Activated B cell treated with CpG ODN at 0.5 μM for 24 hours (primary cell): ENCODE data around the gene FALEC. TPM values are rescaled to one million over a fixed set of nuclear protein-coding genes. Genes with fewer than 3 reads are reported as not detected.

Experiments
- ATAC-seq: fragments of 200-7000 bp; cut with Tn5 transposase; one replicate; pipeline ENCODE4 v1.10.0; 2021; ENCODE audit warnings: low read depth, mild to moderate bottlenecking, moderate library complexity
- CTCF ChIA-PET: fragments of 350-600 bp; sonication (Branson Sonifier 250); formaldehyde crosslinking; loops from one replicate; lab custom pipeline; 2021; ENCODE audit warnings: antibody characterized with exemption; lab: Charles Lee
- POLR2A ChIA-PET: fragments of 350-600 bp; sonication (Branson Sonifier 250); formaldehyde crosslinking; loops from one replicate; lab custom pipeline; 2021; ENCODE audit warnings: antibody characterized with exemption; lab: Charles Lee
- DNase-seq: peaks from one replicate; pipeline ENCODE4 v3.0.0; 2022
- H3K27ac Mint-ChIP-seq: one replicate; pipeline ENCODE4 v1.8.0; 2020; ENCODE audit warnings: mixed read lengths
- H3K27me3 Mint-ChIP-seq: one replicate; pipeline ENCODE4 v1.8.0; 2021; ENCODE audit warnings: mixed read lengths
- H3K36me3 Mint-ChIP-seq: one replicate; pipeline ENCODE4 v1.8.0; 2021; ENCODE audit warnings: low read depth, mixed read lengths
- H3K4me1 Mint-ChIP-seq: one replicate; pipeline ENCODE4 v1.8.0; 2021; ENCODE audit warnings: mixed read lengths
- H3K4me3 Mint-ChIP-seq: one replicate; pipeline ENCODE4 v1.8.0; 2020; ENCODE audit warnings: mild to moderate bottlenecking, mixed read lengths
- H3K9me3 Mint-ChIP-seq: one replicate; pipeline ENCODE4 v1.8.0; 2020; ENCODE audit warnings: mixed read lengths
- intact Hi-C: fragments of 100-400 bp; cut with micrococcal nuclease; formaldehyde crosslinking; loops from one replicate; pipeline ENCODE4 v1.15.1; 2024
- total RNA-seq: library from RNA; stranded (reverse); gene quantifications from 2 replicates; pipeline ENCODE4 v1.2.3, GENCODE V29; 2022
- TF ChIP-seq, protein P1 (sequence below): fragments of 200-600 bp; IDR thresholded peaks from one replicate; pipeline ENCODE4 v1.8.0; 2022; ENCODE audit warnings: antibody characterized with exemption, mild to moderate bottlenecking

The FALEC gene
- total RNA-seq, 1 donor from 2014 or later, result 1.1 TPM

DNA sequence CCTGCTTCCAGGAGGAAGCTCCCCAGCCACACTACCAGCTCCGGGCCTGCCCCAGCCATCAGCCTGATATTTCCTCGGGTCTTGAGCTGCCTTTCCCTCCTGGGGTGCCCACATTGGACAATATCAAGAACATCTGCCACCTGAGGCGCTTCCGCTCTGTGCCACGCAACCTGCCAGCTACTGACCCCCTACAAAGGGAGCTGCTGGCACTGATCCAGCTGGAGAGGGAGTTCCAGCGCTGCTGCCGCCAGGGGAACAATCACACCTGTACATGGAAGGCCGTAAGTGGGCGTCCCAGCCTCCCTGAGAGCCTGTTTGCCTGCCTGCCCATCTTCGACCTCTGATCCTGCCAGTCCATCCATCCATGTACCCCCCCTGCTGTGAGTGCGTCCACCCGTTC, 4.0 kb upstream of the FALEC start:
- ChIA-PET CTCF (no interaction called here), POLR2A (interaction anchor here (0.6 kb wide), 1 partner anchor 58 kb away, joined by 5 read pairs; no protein-coding TSS in a partner anchor)
- DNase-seq (no peak), ATAC-seq (no peak)
- intact Hi-C loops, result no loop called here
- H3K27me3 Mint-ChIP-seq, result no peaks in the 10 kb centered on the region
- peaks cover 11% of the 10 kb centered on the region for H3K36me3 Mint-ChIP-seq
- TF ChIP-seq, protein P1, sequence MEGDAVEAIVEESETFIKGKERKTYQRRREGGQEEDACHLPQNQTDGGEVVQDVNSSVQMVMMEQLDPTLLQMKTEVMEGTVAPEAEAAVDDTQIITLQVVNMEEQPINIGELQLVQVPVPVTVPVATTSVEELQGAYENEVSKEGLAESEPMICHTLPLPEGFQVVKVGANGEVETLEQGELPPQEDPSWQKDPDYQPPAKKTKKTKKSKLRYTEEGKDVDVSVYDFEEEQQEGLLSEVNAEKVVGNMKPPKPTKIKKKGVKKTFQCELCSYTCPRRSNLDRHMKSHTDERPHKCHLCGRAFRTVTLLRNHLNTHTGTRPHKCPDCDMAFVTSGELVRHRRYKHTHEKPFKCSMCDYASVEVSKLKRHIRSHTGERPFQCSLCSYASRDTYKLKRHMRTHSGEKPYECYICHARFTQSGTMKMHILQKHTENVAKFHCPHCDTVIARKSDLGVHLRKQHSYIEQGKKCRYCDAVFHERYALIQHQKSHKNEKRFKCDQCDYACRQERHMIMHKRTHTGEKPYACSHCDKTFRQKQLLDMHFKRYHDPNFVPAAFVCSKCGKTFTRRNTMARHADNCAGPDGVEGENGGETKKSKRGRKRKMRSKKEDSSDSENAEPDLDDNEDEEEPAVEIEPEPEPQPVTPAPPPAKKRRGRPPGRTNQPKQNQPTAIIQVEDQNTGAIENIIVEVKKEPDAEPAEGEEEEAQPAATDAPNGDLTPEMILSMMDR, result no peak
- H3K4me3 Mint-ChIP-seq, result no peak overlapping the region
- no peaks in the 10 kb centered on the region for H3K9me3 Mint-ChIP-seq
- no peak overlapping the region for H3K27ac Mint-ChIP-seq
- peaks cover 14% of the 10 kb centered on the region for H3K4me1 Mint-ChIP-seq

DNA sequence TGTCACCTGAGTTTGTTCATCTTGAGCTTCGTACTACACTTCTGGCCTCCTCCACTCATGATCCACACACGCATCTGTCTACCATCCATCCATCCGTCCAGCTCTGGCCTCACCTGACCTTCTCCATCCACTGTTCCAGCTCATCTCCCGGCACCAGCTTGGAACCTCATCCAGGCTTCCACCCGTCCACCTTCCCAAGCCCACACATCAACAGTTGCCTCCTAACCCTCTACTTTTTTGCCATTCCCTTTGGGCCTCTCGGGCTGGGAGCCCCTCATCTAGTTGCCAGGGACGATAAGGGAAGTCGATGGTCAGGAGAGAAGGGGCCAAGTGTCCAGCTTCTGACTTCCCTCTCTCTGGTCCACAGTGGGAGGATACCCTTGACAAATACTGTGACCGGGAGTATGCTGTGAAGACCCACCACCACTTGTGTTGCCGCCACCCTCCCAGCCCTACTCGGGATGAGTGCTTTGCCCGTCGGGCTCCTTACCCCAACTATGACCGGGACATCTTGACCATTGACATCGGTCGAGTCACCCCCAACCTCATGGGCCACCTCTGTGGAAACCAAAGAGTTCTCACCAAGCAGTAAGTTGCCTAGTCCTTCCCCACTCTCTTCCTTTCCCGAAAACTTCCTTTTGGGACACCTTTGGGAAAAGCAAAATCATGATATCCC, 3.4 kb upstream of the FALEC start:
- DNase-seq (no peak), ATAC-seq (no peak)
- no peak overlapping the region for H3K27ac Mint-ChIP-seq
- intact Hi-C loops, result no loop called here
- H3K36me3 Mint-ChIP-seq, result peaks cover 5% of the 10 kb centered on the region
- no peak overlapping the region for H3K4me3 Mint-ChIP-seq
- H3K27me3 Mint-ChIP-seq, result no peaks in the 10 kb centered on the region
- CTCF ChIA-PET, result no interaction called here
- no peaks in the 10 kb centered on the region for H3K9me3 Mint-ChIP-seq
- TF ChIP-seq, protein P1, result no peak
- POLR2A ChIA-PET, result interaction anchor here (0.6 kb wide), 1 partner anchor 346 kb away, joined by 3 read pairs; no protein-coding TSS in a partner anchor
- H3K4me1 Mint-ChIP-seq, result peaks cover 19% of the 10 kb centered on the region

DNA sequence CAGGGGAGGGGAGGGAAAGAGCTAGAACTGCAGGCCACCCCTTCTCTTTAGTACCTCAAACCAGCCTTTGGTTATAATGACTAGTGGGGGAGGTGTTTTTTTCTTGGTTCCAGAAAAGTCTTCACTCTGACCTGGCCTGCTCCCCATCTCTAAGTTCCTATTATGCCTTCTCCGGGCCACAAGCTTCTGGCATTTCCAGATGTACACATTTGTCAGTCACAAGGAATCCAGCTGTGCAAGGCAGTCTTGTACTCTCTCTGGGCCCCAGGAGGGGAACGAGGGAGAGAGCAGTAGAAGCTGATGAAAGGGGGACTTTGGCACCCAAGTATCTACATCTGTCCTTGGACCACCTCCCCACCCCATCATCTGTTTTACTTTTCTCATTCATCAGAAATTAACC, 2.7 kb upstream of the FALEC start:
- no peak for ATAC-seq
- no peak overlapping the region for H3K4me3 Mint-ChIP-seq
- peaks cover 27% of the 10 kb centered on the region for H3K4me1 Mint-ChIP-seq
- intact Hi-C loops, result no loop called here
- no peak for DNase-seq
- no peak overlapping the region for H3K27ac Mint-ChIP-seq
- ChIA-PET CTCF (no interaction called here), POLR2A (interaction anchor here (0.6 kb wide), 1 partner anchor 345 kb away, joined by 3 read pairs; no protein-coding TSS in a partner anchor)
- no peaks in the 10 kb centered on the region for H3K27me3 Mint-ChIP-seq
- peaks cover under 1% of the 10 kb centered on the region for H3K36me3 Mint-ChIP-seq
- no peaks in the 10 kb centered on the region for H3K9me3 Mint-ChIP-seq
- TF ChIP-seq, protein P1, result no peak

DNA sequence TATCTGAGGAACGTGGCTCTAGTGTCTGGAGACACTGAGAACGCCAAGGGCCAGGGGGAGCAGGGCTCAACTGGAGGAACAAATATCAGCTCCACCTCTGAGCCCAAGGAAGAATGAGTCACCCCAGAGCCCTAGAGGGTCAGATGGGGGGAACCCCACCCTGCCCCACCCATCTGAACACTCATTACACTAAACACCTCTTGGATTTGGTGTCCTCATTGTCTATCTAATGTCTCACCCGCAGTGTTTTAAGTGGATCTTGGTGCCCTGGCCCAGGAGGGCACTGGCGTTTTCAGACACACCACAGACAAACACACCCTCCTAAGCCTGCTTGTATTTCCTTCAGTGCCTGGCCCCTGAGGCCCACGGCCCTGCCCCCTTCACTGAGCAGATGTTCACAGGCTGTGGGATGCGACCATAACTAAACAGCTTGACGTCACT, 2.2 kb upstream of the FALEC start:
- no peak for DNase-seq
- no peak overlapping the region for H3K4me3 Mint-ChIP-seq
- ATAC-seq, result no peak
- POLR2A ChIA-PET, result interaction anchor here (0.7 kb wide), 1 partner anchor 23 kb away, joined by 10 read pairs; no protein-coding TSS in a partner anchor
- H3K27me3 Mint-ChIP-seq, result no peaks in the 10 kb centered on the region
- no peaks in the 10 kb centered on the region for H3K36me3 Mint-ChIP-seq
- TF ChIP-seq, protein P1, result no peak
- H3K4me1 Mint-ChIP-seq, result peaks cover 27% of the 10 kb centered on the region
- H3K9me3 Mint-ChIP-seq, result no peaks in the 10 kb centered on the region
- H3K27ac Mint-ChIP-seq, result no peak overlapping the region
- CTCF ChIA-PET, result interaction anchor here (0.6 kb wide), 1 partner anchor 136 kb away, joined by 4 read pairs; no protein-coding TSS in a partner anchor
- intact Hi-C loops, result no loop called here

DNA sequence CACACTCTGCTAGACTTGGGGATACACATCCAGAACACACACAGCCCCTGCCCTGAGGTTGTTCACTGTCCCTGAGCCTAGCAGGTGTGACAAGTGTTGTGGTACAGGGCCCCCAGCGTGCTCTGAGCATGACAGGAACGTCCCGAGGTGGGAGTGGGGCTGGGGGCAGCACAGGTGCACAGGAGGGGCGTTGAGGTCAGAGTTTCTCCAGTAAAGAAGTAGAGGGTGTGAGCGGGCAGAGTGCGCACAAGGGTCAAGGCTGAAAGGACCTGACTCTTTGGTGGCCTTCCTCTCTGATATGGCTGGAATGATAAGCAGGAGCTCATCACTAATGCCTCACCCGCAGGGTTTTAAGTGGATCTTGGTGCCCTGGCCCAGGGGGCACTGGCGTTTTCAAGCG, 1.3 kb upstream of the FALEC start:
- Mint-ChIP-seq H3K27ac (peak overlapping the region; percentile 24), H3K36me3 (no peaks in the 10 kb centered on the region), H3K9me3 (no peaks in the 10 kb centered on the region), H3K27me3 (no peaks in the 10 kb centered on the region), H3K4me1 (peaks cover 27% of the 10 kb centered on the region), H3K4me3 (peak overlapping the region; percentile 95)
- DNase-seq, result no peak
- intact Hi-C loops, result no loop called here
- ATAC-seq, result no peak
- ChIA-PET POLR2A (interaction anchor here (0.5 to 4.2 kb wide), 6 partner anchors 24 to 1149 kb away, joined by 3 to 41 read pairs (median 12); partner anchors contain the start of gene TARS2), CTCF (no interaction called here)
- TF ChIP-seq, protein P1, result no peak
